GM23248 (cell line): Measurements from ENCODE around the gene TNIK.
"Not testable (repeated sequence)": the region's sequence is repeated elsewhere in the genome, so short reads cannot be mapped to it uniquely, and the experiment has no call there.

Experiments
- EZH2 ChIP-seq: fragments of 200-600 bp; sonication (generic); IDR thresholded peaks from 2 replicates; pipeline ENCODE4 v1.6.1; 2018; ENCODE audit warnings: antibody characterized with exemption, mild to moderate bottlenecking; ENCODE audit not compliant: insufficient read depth, poor library complexity, severe bottlenecking
- EZH2phosphoT487 ChIP-seq: fragments of 200-600 bp; sonication (generic); IDR thresholded peaks from 2 replicates; pipeline ENCODE4 v1.6.1; 2018; ENCODE audit warnings: antibody characterized with exemption, moderate library complexity, mild to moderate bottlenecking, low read depth; ENCODE audit not compliant: insufficient read depth

- not testable (repeated sequence) for TF ChIP-seq EZH2phosphoT487, EZH2
Observed at GRCh38 chr3:171241655-171242054, 218.6 kb downstream of the TNIK start.
